HUES64 (cell line): ENCODE data around the gene MUC4.
"Not testable (repeated sequence)": the region's sequence is repeated elsewhere in the genome, so short reads cannot be mapped to it uniquely, and the experiment has no call there.

ENCODE experiments used
- H3K27ac ChIP-seq: 2 replicates; pipeline ENCODE4 v1.7.0; 2013; ENCODE audit warnings: low read depth, low read length, inconsistent platforms
- H3K27me3 ChIP-seq: 2 replicates; pipeline ENCODE4 v1.6.1; 2013; ENCODE audit warnings: mild to moderate bottlenecking, low read length; ENCODE audit not compliant: insufficient read depth
- H3K36me3 ChIP-seq: 2 replicates; pipeline ENCODE4 v1.6.1; 2013; ENCODE audit warnings: mild to moderate bottlenecking, low read length; ENCODE audit not compliant: insufficient read depth
- H3K4me1 ChIP-seq: 2 replicates; pipeline ENCODE4 v1.6.1; 2013; ENCODE audit warnings: mild to moderate bottlenecking, low read length, moderate library complexity; ENCODE audit not compliant: insufficient read depth
- H3K4me3 ChIP-seq: 2 replicates; pipeline ENCODE4 v1.5.1; 2013; ENCODE audit warnings: mild to moderate bottlenecking, low read length, moderate library complexity
- H3K9ac ChIP-seq: 2 replicates; pipeline ENCODE4 v1.6.1; 2013; ENCODE audit warnings: mild to moderate bottlenecking, low read depth, low read length
- H3K9me3 ChIP-seq: 2 replicates; pipeline ENCODE4 v1.6.1; 2013; ENCODE audit warnings: low read depth, low read length; ENCODE audit not compliant: insufficient read depth
- WGBS: fragments of 150-250, 120-280 bp; methylation state at CpG from one replicate; pipeline ENCODE4 v1.1.7; 2013; ENCODE audit warnings: missing lambda C conversion rate; 5-methylcytosine and 5-hydroxymethylcytosine counted together

Gene MUC4

GRCh38 chr3:195834675-195835583 lies 23.2 kb upstream of the MUC4 start:
- H3K27ac ChIP-seq: no peak overlapping the region
- no peak overlapping the region for H3K9ac ChIP-seq
- no peaks in the 10 kb centered on the region for H3K9me3 ChIP-seq
- no peaks in the 10 kb centered on the region for H3K36me3 ChIP-seq
- 91% methylated on average over 29 of the region's 29 CpGs for WGBS
- peaks cover 6% of the 10 kb centered on the region for H3K4me1 ChIP-seq
- H3K27me3 ChIP-seq: no peaks in the 10 kb centered on the region
- H3K4me3 ChIP-seq: no peak overlapping the region

- H3K9ac ChIP-seq: no peak overlapping the region
- H3K36me3 ChIP-seq: no peaks in the 10 kb centered on the region
- H3K27ac ChIP-seq: no peak overlapping the region
- H3K4me1 ChIP-seq: no peaks in the 10 kb centered on the region
- whole genome bisulfite sequencing: 94% methylated on average over 15 of the region's 16 CpGs
- no peak overlapping the region for H3K4me3 ChIP-seq
- H3K9me3 ChIP-seq: no peaks in the 10 kb centered on the region
- H3K27me3 ChIP-seq: no peaks in the 10 kb centered on the region
Measured at GRCh38 chr3:195829897-195830254, 18.1 kb upstream of the MUC4 start.

GRCh38 chr3:195828762-195829161 lies 17.0 kb upstream of the MUC4 start:
- no peak overlapping the region for H3K27ac ChIP-seq
- no peak overlapping the region for H3K9ac ChIP-seq
- no peaks in the 10 kb centered on the region for H3K36me3 ChIP-seq
- no peaks in the 10 kb centered on the region for H3K27me3 ChIP-seq
- H3K4me3 ChIP-seq: no peak overlapping the region
- no peaks in the 10 kb centered on the region for H3K4me1 ChIP-seq
- 96% methylated on average over 9 of the region's 9 CpGs for WGBS
- H3K9me3 ChIP-seq: no peaks in the 10 kb centered on the region

- H3K4me3 ChIP-seq: no peak overlapping the region
- no peaks in the 10 kb centered on the region for H3K27me3 ChIP-seq
- H3K27ac ChIP-seq: no peak overlapping the region
- 95% methylated on average over 47 of the region's 47 CpGs for WGBS
- no peak overlapping the region for H3K9ac ChIP-seq
- H3K36me3 ChIP-seq: no peaks in the 10 kb centered on the region
- no peaks in the 10 kb centered on the region for H3K4me1 ChIP-seq
- no peaks in the 10 kb centered on the region for H3K9me3 ChIP-seq
Measured at GRCh38 chr3:195825857-195826804, 14.4 kb upstream of the MUC4 start.

GRCh38 chr3:195825191-195825588 lies 13.5 kb upstream of the MUC4 start:
- Histone ChIP-seq H3K27ac (no peak overlapping the region), H3K36me3 (no peaks in the 10 kb centered on the region), H3K4me1 (no peaks in the 10 kb centered on the region), H3K4me3 (no peak overlapping the region), H3K9me3 (no peaks in the 10 kb centered on the region), H3K9ac (no peak overlapping the region), H3K27me3 (no peaks in the 10 kb centered on the region)
- WGBS: 91% methylated on average over 15 of the region's 15 CpGs

- H3K4me3 ChIP-seq, H3K27me3 ChIP-seq, H3K9ac ChIP-seq, H3K27ac ChIP-seq, H3K4me1 ChIP-seq, H3K9me3 ChIP-seq, H3K36me3 ChIP-seq: not testable (repeated sequence)
- 83% methylated on average over 13 of the region's 13 CpGs for WGBS
Measured at GRCh38 chr3:195824425-195825190, 12.9 kb upstream of the MUC4 start.

- Histone ChIP-seq H3K27me3 (no peaks in the 10 kb centered on the region), H3K9ac (no peak overlapping the region), H3K4me1 (no peaks in the 10 kb centered on the region), H3K9me3 (no peaks in the 10 kb centered on the region), H3K36me3 (no peaks in the 10 kb centered on the region), H3K27ac (no peak overlapping the region), H3K4me3 (no peak overlapping the region)
- WGBS: 80% methylated on average over 13 of the region's 13 CpGs
Measured at GRCh38 chr3:195823999-195824398, 12.3 kb upstream of the MUC4 start.

GRCh38 chr3:195823280-195823679 lies 11.6 kb upstream of the MUC4 start:
- Histone ChIP-seq H3K27ac (no peak overlapping the region), H3K4me1 (no peaks in the 10 kb centered on the region), H3K4me3 (no peak overlapping the region), H3K36me3 (no peaks in the 10 kb centered on the region), H3K27me3 (no peaks in the 10 kb centered on the region), H3K9ac (no peak overlapping the region), H3K9me3 (no peaks in the 10 kb centered on the region)
- 78% methylated on average over 10 of the region's 10 CpGs for WGBS

- no peak overlapping the region for H3K27ac ChIP-seq
- no peaks in the 10 kb centered on the region for H3K4me1 ChIP-seq
- no peaks in the 10 kb centered on the region for H3K27me3 ChIP-seq
- H3K9ac ChIP-seq: no peak overlapping the region
- no peak overlapping the region for H3K4me3 ChIP-seq
- H3K9me3 ChIP-seq: no peaks in the 10 kb centered on the region
- 92% methylated on average over 16 of the region's 16 CpGs for WGBS
- no peaks in the 10 kb centered on the region for H3K36me3 ChIP-seq
Measured at GRCh38 chr3:195822131-195822696, 10.5 kb upstream of the MUC4 start.

- 96% methylated on average over 21 of the region's 21 CpGs for WGBS
- H3K4me3 ChIP-seq: no peak overlapping the region
- H3K27me3 ChIP-seq: no peaks in the 10 kb centered on the region
- H3K27ac ChIP-seq: no peak overlapping the region
- H3K9ac ChIP-seq: no peak overlapping the region
- H3K36me3 ChIP-seq: no peaks in the 10 kb centered on the region
- H3K4me1 ChIP-seq: no peaks in the 10 kb centered on the region
- H3K9me3 ChIP-seq: no peaks in the 10 kb centered on the region
Measured at GRCh38 chr3:195821403-195822130, 9.8 kb upstream of the MUC4 start.
